Fibroblast of lung (primary cell): ENCODE results near the gene PSMC3.

ENCODE experiments used
- CTCF ChIP-seq, 2 donors: IDR thresholded peaks in 1 of 2; conservative IDR thresholded peaks in 1 of 2; 1 replicate in 1 of 2; 2 replicates in 1 of 2; pipeline ENCODE4 v1.5.1; 2011 to 2012; ENCODE audit warnings: low read length in 2 of 2, control low read depth in 1 of 2, inconsistent platforms in 1 of 2, low read depth in 1 of 2, mild to moderate bottlenecking in 1 of 2
- EZH2 ChIP-seq: IDR thresholded peaks from 2 replicates; pipeline ENCODE4 v1.5.1; 2012; ENCODE audit warnings: low read length, control low read depth, mild to moderate bottlenecking; ENCODE audit errors: missing control alignments

GRCh38 chr11:47409440-47410369, 16.5 kb downstream of the PSMC3 start:
- TF ChIP-seq CTCF (conservative IDR thresholded peaks at IDR 0.05 in 1 of 2, IDR thresholded peaks at IDR 0.05 in 1 of 2; ENCODE audit: low read depth in 1 of 2, low read length in 2 of 2) (no peak), EZH2 (no peak)
